Measurements from ENCODE around the gene RSPO4. TPM values are rescaled to one million over a fixed set of nuclear protein-coding genes. Genes with fewer than 3 reads are reported as not detected.

Gene RSPO4
- total and polyA plus RNA-seq, 2 of the 8 experiments (the other 6 are each of a cell fraction or from before 2014, with no cell fraction given) = 3.4 to 6.4 TPM

DNA sequence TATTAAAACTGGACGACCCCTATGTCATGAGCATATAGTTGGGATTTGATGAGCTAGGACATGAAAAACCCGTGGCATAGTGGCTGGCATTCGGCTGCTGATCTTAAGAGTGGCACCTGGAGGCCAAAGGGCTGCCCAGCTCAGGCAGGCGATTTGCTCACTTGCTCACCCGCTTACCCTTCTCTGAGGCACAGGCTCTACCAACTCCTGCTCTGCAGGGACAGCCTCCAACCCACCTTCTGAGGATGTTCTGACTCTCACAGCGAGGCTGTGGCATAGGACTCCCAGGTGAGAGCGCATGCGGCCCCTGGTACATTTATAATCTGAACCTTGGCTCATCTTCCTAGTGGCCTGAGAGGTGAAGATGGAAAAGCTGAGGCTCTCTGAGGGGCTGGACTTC is 995 bp downstream of the RSPO4 start (continued):
- TF ChIP-seq, protein P1, sequence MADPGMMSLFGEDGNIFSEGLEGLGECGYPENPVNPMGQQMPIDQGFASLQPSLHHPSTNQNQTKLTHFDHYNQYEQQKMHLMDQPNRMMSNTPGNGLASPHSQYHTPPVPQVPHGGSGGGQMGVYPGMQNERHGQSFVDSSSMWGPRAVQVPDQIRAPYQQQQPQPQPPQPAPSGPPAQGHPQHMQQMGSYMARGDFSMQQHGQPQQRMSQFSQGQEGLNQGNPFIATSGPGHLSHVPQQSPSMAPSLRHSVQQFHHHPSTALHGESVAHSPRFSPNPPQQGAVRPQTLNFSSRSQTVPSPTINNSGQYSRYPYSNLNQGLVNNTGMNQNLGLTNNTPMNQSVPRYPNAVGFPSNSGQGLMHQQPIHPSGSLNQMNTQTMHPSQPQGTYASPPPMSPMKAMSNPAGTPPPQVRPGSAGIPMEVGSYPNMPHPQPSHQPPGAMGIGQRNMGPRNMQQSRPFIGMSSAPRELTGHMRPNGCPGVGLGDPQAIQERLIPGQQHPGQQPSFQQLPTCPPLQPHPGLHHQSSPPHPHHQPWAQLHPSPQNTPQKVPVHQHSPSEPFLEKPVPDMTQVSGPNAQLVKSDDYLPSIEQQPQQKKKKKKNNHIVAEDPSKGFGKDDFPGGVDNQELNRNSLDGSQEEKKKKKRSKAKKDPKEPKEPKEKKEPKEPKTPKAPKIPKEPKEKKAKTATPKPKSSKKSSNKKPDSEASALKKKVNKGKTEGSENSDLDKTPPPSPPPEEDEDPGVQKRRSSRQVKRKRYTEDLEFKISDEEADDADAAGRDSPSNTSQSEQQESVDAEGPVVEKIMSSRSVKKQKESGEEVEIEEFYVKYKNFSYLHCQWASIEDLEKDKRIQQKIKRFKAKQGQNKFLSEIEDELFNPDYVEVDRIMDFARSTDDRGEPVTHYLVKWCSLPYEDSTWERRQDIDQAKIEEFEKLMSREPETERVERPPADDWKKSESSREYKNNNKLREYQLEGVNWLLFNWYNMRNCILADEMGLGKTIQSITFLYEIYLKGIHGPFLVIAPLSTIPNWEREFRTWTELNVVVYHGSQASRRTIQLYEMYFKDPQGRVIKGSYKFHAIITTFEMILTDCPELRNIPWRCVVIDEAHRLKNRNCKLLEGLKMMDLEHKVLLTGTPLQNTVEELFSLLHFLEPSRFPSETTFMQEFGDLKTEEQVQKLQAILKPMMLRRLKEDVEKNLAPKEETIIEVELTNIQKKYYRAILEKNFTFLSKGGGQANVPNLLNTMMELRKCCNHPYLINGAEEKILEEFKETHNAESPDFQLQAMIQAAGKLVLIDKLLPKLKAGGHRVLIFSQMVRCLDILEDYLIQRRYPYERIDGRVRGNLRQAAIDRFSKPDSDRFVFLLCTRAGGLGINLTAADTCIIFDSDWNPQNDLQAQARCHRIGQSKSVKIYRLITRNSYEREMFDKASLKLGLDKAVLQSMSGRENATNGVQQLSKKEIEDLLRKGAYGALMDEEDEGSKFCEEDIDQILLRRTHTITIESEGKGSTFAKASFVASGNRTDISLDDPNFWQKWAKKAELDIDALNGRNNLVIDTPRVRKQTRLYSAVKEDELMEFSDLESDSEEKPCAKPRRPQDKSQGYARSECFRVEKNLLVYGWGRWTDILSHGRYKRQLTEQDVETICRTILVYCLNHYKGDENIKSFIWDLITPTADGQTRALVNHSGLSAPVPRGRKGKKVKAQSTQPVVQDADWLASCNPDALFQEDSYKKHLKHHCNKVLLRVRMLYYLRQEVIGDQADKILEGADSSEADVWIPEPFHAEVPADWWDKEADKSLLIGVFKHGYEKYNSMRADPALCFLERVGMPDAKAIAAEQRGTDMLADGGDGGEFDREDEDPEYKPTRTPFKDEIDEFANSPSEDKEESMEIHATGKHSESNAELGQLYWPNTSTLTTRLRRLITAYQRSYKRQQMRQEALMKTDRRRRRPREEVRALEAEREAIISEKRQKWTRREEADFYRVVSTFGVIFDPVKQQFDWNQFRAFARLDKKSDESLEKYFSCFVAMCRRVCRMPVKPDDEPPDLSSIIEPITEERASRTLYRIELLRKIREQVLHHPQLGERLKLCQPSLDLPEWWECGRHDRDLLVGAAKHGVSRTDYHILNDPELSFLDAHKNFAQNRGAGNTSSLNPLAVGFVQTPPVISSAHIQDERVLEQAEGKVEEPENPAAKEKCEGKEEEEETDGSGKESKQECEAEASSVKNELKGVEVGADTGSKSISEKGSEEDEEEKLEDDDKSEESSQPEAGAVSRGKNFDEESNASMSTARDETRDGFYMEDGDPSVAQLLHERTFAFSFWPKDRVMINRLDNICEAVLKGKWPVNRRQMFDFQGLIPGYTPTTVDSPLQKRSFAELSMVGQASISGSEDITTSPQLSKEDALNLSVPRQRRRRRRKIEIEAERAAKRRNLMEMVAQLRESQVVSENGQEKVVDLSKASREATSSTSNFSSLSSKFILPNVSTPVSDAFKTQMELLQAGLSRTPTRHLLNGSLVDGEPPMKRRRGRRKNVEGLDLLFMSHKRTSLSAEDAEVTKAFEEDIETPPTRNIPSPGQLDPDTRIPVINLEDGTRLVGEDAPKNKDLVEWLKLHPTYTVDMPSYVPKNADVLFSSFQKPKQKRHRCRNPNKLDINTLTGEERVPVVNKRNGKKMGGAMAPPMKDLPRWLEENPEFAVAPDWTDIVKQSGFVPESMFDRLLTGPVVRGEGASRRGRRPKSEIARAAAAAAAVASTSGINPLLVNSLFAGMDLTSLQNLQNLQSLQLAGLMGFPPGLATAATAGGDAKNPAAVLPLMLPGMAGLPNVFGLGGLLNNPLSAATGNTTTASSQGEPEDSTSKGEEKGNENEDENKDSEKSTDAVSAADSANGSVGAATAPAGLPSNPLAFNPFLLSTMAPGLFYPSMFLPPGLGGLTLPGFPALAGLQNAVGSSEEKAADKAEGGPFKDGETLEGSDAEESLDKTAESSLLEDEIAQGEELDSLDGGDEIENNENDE (IDR thresholded peaks at IDR 0.05; ENCODE audit: insufficient replicate concordance, low read length) = no peak
- no peak for TF ChIP-seq NRF1 (IDR thresholded peaks at IDR 0.05; ENCODE audit: low read depth, low read length)
- TF ChIP-seq TAF1 (IDR thresholded peaks at IDR 0.05; ENCODE audit: low read depth, low read length) = no peak
- no peak for TF ChIP-seq SIX5 (IDR thresholded peaks at IDR 0.05; ENCODE audit: low read depth, low read length)
- TF ChIP-seq HDAC6 (IDR thresholded peaks at IDR 0.05; ENCODE audit: low read depth, low read length) = no peak
- TF ChIP-seq TCF12 (IDR thresholded peaks at IDR 0.05; ENCODE audit: low read depth, low read length) = no peak
- no peak for TF ChIP-seq TBP (IDR thresholded peaks at IDR 0.05; ENCODE audit: low read depth, low read length)
- TF ChIP-seq, protein P2, sequence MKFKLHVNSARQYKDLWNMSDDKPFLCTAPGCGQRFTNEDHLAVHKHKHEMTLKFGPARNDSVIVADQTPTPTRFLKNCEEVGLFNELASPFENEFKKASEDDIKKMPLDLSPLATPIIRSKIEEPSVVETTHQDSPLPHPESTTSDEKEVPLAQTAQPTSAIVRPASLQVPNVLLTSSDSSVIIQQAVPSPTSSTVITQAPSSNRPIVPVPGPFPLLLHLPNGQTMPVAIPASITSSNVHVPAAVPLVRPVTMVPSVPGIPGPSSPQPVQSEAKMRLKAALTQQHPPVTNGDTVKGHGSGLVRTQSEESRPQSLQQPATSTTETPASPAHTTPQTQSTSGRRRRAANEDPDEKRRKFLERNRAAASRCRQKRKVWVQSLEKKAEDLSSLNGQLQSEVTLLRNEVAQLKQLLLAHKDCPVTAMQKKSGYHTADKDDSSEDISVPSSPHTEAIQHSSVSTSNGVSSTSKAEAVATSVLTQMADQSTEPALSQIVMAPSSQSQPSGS (IDR thresholded peaks at IDR 0.05; ENCODE audit: low read length) = no peak
- no peak for TF ChIP-seq RNF2 (IDR thresholded peaks at IDR 0.05; ENCODE audit: borderline replicate concordance, low read depth, low read length, missing control alignments, poor library complexity, severe bottlenecking)
- TF ChIP-seq SP4 (IDR thresholded peaks at IDR 0.05; ENCODE audit: low read length) = no peak
- no peak for TF ChIP-seq SIRT6 (IDR thresholded peaks at IDR 0.05; ENCODE audit: low read length)

Measured in H1 (cell line).